Measurements from ENCODE around the gene PSME1. TPM values are rescaled to one million over a fixed set of nuclear protein-coding genes. Genes with fewer than 3 reads are reported as not detected.

Gene PSME1
- total and polyA plus RNA-seq, 2 of the 13 experiments (the other 11 are each of a cell fraction or from before 2014, with no cell fraction given) = 159 to 608 TPM

DNA sequence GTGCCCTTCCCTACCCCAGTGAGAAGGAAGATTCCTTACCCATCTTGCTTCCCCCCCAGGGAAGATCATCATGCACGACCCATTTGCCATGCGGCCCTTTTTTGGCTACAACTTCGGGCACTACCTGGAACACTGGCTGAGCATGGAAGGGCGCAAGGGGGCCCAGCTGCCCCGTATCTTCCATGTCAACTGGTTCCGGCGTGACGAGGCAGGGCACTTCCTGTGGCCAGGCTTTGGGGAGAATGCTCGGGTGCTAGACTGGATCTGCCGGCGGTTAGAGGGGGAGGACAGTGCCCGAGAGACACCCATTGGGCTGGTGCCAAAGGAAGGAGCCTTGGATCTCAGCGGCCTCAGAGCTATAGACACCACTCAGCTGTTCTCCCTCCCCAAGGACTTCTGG is 32.5 kb upstream of the PSME1 start (continued):
- TF ChIP-seq NONO (IDR thresholded peaks at IDR 0.05) = no peak
- no peak for TF ChIP-seq NONO (CRISPR knock-in tag; conservative IDR thresholded peaks at IDR 0.05)
- TF ChIP-seq SCMH1 (CRISPR knock-in tag; IDR thresholded peaks at IDR 0.05; ENCODE audit: borderline replicate concordance) = no peak
- TF ChIP-seq KLF9 (CRISPR knock-in tag; IDR thresholded peaks at IDR 0.05; ENCODE audit: low read depth) = no peak
- TF ChIP-seq HNF1B (CRISPR knock-in tag; IDR thresholded peaks at IDR 0.05) = no peak
- TF ChIP-seq ZNF143 (CRISPR knock-in tag; IDR thresholded peaks at IDR 0.05) = no peak
- TF ChIP-seq, protein P1, sequence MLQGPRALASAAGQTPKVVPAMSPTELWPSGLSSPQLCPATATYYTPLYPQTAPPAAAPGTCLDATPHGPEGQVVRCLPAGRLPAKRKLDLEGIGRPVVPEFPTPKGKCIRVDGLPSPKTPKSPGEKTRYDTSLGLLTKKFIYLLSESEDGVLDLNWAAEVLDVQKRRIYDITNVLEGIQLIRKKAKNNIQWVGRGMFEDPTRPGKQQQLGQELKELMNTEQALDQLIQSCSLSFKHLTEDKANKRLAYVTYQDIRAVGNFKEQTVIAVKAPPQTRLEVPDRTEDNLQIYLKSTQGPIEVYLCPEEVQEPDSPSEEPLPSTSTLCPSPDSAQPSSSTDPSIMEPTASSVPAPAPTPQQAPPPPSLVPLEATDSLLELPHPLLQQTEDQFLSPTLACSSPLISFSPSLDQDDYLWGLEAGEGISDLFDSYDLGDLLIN (CRISPR knock-in tag; IDR thresholded peaks at IDR 0.05; ENCODE audit: borderline replicate concordance) = no peak
- 0 out of 2 replicates have a peak, but pooled peaks have one; percentile 6 for TF ChIP-seq RBFOX2 (IDR thresholded peaks at IDR 0.05; ENCODE audit: low read depth, low read length)
- TF ChIP-seq ZNF501 (CRISPR knock-in tag; IDR thresholded peaks at IDR 0.05) = 0 out of 2 replicates have a peak, but pooled peaks have one; percentile 7
- TF ChIP-seq ZNF670 (CRISPR knock-in tag; IDR thresholded peaks at IDR 0.05; ENCODE audit: borderline replicate concordance) = no peak

All from HepG2 (cell line).